Hematopoietic multipotent progenitor cell treated with erythropoietin and hydrocortisone succinate and interleukin-3 and kit ligand, for 15 days (in vitro differentiated cells): ENCODE data around the gene UBASH3A.
"Not testable (repeated sequence)": the region's sequence is repeated elsewhere in the genome, so short reads cannot be mapped to it uniquely, and the experiment has no call there.

Source experiments
- DNase-seq: peaks from one replicate; pipeline ENCODE4 v3.0.0-alpha.2; 2015; ENCODE audit warnings: low spot score

The UBASH3A gene

GRCh38 chr21:42390696-42391095 lies 13.0 kb upstream of the UBASH3A start:
- no peak for DNase-seq

DNA sequence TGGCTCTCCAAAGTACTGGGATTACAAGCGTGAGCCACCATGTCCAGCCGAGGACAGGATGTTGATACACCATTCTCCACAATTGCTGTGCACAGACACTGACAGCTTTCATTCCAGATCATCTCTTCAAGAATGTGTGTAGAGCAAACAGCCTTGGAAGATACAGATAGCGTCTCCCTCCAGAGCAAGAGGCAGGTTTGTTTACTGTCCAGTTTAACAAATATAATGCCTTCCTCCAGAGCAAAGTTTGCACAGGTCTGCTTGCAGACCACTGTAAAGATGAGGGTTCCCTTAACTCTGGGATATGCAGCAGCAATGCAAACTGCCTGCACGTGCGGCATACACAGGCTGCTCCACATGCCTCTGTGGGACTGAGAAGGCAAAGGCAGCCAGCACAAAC lies 12.4 kb upstream of the UBASH3A start:
- no peak for DNase-seq

DNA sequence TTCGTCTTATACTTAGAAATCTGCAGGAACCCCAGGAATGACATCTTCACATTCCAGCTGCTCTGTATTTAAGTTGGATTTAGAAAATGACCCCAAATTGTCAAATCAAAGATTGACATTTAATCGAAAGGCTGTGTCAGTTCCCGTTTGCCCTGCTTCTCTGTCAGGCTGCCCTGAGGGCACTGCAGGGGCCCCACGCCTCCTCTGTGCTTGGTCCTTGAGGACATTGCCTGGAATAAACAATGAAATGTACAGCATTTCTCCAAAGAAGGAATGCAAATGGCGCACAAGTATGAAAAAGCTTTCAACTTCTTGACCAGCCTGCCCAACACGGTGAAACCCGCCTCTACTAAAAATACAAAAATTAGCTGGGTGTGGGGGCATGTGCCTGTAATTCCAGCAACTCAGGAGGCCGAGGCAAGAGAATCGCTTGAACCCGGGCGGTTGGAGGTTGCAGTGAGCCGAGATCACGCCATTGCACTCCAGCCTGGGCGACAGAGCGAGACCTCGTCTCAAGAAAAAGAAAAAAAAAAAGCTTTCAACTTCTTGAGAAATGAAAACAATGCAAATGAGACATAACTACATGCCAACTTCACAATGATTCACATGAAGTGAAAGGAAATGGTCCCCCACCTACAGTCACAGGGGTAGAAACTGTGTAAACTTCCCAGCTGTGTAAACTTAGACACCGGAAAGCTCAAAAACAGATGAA lies 10.8 kb upstream of the UBASH3A start:
- DNase-seq: no peak

DNA sequence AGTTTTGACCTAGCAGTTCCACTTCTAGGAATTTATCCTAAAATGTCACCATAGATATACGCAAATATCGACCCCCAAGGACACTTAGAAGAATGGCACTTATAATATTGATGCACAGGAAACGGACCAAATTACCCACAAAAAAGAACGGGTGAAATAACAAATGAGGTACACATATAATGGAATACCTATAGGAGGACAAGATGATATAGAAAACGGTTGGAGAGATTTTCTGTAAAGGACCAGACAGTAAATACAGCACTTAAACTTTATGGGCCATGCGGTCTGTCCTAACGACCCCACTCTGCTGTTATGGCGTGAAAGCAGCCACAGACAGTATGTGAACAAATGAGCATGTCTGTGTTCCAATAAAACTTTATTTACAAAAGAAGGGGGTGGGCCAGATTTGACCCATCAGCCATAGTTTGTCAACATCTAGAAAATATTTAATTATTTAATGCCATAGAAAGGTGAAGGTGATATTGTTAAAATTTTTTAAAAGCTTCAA lies 10.2 kb upstream of the UBASH3A start:
- no peak for DNase-seq

DNA sequence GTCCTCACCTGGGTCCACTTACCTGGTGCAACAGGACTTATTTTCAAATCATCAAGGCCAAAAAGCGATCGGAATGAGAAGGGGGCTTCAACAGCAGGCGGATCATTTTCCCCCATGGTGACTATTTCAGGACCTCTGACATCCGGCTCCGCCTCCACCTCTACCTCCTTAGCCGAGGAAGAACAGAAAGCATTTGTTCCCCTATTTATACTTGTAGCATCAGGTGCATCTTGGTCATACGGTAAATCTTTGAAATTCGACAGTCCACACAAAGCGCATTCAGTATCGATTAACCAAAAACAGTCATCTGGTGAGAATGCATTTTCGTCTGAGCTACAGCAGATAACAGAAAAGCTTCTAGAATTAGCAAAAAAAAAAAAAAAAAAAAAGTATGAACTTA lies 8.4 kb upstream of the UBASH3A start:
- DNase-seq: no peak

GRCh38 chr21:42395905-42396651 lies 7.6 kb upstream of the UBASH3A start, which contains the start of gene TMPRSS3:
Gene TMPRSS3, minus strand, starts transcription at chr21:42396052. Its CDS starts 635 bp downstream, at chr21:42395417.
- DNase-seq: no peak

DNA sequence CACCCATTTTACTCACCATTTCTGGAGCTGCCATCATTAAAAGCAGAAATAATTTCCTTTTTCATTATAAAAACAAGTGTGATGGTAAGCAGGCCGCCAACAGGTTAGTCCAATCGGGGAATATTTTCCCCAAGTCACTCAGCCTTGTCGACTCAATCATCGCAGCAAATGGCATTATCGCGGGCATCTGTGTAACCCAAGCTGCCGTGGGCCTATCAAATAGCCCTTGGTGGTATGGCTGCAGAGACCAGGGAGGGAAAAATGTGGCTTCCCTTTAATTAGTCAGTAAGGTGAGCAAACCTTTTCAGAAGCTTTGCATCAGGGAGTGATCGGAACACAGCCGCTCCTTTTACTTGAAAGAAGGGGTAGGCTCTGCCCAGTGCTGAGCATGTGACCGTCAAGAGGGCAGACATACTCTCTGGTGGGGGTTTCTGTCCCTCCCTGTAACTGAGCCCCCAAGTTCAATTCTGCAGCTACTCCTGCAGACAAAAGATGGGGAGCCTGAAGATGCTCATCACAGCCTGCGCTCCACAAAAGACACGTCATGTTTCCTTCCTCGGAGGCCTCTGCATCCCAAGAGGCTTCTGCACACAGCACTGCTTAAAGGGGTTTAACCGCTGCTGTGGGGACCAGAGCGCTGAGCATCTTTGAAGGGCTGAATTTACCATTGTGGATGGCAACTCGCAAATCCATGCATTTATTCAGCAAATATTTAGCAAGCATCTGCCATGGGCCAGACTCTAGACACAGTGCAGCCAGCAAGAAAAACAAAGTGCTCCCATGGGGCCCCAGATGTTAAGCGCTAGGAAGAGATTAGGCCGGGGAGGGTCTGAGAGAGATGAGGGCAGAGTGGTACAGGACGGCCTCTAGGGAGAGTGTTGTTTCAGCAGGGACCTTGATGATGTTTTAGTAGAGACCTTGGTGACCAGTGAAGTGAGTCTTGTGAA lies 6.6 kb upstream of the UBASH3A start:
- no peak for DNase-seq

DNA sequence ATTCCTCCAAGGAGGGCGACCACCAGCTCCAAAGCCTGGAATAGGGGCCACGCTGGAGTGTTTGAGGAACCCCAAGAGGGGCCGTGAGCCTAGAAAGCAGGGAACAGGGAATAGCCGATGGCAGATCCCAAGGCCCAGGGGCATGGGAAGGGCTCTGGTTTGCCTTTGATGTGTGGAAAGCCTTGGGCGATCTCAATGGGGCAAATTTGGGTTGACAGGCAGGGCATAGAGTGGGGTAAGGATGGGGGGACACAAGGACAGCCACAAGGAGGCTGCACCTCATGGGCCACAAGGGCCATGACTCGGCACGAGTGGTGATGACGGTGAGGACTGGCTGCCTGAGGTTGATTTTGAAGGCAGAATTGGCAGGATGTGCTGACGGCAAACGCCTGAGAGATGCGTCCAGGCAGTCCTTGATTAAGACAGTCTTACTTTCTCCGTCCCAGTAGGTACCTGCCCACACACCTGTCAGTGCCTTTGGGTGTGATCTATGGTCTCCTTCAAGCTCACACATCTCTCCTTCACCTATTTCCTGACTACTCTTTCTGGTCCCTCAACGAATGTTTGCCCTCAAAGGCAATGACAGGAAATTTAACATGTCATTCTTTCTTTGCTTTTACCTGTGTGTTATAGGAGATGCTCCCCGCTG lies 5.8 kb upstream of the UBASH3A start:
- no peak for DNase-seq

DNA sequence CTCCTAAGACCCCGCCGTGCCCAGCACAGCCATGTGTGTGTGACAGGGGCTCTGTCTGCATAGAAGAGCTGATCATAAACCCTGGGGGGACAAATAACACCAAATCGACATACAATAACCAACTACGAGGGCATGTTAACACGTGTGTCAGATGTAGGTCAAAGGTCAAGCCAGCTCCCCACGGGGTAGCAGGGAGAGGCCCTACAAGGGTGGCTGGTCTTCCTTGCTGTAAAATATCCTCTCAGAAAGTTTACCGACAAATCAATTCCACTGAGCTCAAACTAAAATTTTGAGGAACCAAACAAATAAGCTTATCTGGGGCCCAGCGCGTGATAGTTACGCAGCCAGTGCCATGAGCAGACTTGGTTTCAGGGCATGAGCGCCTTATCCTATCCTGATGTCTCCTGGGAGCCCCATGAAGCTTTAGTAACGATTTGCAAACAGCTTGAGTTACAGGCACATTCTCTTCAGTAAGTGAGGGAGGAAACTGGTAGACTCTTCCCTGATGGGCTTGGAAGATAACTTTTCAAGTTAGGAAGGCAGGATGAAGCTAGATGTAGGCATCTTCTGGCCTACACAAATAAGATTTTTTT lies 5.2 kb upstream of the UBASH3A start:
- no peak for DNase-seq

GRCh38 chr21:42400525-42400924 lies 3.2 kb upstream of the UBASH3A start:
- no peak for DNase-seq

GRCh38 chr21:42401154-42401553 lies 2.5 kb upstream of the UBASH3A start:
- DNase-seq: no peak

- DNase-seq: no peak
Measured at GRCh38 chr21:42401820-42402251, 1.9 kb upstream of the UBASH3A start.

DNA sequence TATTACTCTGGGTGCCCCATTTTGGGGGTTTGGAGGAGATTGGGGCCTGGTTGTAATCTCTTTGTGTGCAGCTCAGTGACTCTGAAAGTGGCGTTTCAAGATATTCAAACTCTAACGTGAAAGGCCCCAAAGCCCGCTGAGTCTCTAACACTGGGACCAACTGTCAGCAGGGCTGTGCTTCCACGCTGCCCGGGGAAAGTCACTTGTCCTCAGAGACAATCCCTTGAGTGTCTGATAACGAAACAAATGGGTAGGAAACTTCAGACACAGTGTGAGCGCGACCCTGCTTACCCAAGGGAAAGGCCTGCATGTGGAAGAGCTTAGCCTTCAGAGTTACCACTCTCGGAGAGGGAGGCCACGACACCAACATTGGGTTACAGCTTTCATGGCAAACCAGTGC lies 837 bp downstream of the UBASH3A start:
- no peak for DNase-seq

DNA sequence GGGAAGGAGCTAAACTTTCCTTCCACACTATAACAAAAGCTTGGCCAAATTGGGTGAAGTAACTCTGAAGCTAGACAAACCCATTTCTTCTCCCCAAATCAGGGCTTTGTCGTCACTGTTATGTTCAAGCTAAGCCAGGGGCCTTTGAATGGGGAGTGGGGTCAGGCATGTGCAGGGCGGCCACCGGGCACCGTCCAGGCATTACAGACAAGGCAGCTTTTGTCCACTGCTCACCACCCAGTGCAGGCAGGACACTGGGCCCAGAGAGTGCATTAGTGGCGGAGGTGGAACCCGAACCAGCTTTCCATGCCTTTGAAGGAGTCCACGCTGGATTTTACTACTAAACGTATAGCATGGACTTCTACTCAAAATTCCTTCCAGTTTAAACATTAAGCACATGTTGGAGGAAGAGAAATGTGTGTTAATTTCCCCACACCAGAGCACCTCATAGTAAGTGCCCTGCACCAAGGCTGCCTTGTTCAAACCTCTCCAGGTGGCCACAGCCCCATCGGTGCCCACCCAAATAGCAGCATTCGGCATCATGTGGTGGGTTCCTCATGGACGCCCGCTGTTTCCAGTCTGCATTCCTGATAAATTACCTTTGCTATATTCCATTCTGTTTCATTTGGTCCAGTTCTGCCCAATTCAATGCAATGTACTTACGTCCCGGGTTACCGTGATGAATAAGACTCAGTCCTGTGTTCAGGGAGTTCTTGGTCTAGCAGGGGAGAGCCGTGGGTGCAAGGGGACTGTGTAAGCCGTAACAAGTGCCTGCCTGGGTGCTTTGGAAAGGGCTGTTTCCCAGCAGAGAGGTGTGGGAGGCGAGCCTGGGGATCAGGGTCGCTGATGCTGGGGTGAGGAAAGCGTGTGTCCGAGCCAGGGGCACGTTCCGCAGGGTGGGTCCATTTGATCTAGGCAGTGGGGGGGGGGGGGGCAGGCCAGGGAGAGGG lies 1.6 kb downstream of the UBASH3A start:
- no peak for DNase-seq

DNA sequence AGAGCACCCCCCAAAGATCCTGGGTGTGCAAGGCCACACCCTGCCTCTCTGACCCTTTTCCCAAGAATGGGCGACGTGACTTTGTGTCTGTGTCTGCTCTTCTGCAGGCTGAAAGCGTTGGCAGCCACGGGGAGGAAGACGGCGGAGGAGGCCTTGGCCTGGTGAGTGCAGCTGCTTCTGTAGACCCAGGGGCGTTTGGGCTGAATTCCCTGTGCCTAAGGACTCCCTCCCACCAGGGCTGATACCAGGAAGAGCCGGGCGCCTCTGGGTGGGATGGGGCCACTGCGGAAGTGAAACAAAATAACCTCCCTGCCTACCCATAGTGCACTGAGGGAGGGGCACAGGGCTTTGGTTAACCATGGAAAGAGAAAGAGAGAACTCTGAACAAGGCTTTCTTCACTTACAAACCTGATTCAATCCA lies 2.5 kb downstream of the UBASH3A start:
- DNase-seq: no peak

DNA sequence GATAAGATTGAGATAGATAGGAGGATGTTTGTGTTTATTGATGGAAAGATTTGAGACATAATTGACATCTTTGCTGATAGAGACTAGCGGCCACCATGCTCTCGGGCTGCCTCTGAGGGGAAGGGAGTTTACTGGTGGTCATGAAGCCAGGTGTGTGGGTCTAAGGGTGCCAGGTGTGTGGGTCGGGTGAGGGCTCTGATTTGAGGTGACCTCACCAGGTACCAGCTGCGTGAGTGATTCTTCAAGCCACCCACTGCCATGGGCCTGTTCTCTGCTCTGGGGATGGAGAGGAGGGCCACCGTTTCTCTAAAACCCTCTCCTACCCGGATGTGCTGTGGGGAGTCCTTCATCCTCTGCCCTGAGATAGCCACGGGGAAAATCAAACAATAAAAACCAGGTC lies 3.2 kb downstream of the UBASH3A start:
- DNase-seq: no peak

DNA sequence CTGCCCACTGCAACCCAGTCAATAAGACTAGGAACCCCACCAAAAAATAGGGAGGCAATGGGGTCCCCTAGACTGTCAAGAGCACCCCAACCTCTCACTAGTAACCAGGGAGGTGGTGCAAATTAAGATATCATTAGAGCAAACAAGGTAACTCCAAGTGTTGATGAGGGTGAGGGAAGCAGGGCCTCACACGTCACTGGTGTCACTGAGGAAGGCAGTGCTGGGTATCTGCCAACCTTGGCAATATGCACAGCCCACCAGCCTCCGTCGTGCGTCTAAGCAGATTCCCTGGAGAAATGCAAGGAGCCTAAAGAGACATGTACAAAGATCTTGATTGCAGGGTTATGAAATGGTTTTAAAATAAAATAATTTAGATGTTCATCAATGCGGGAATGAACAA lies 3.8 kb downstream of the UBASH3A start:
- DNase-seq: no peak

GRCh38 chr21:42408718-42409117 lies 5.0 kb downstream of the UBASH3A start:
- not testable (repeated sequence) for DNase-seq

- no peak for DNase-seq
Measured at GRCh38 chr21:42409366-42409765, 5.7 kb downstream of the UBASH3A start.
